GM19023 (cell line): ENCODE data around the gene BCL11B.

Experiments used
- ATAC-seq: cut with Tn5 transposase; IDR thresholded peaks from one replicate; pipeline ENCODE4 v1.9.1; 2021; ENCODE audit warnings: mild to moderate bottlenecking, moderate library complexity; ENCODE audit not compliant: unreplicated experiment

Gene BCL11B

DNA sequence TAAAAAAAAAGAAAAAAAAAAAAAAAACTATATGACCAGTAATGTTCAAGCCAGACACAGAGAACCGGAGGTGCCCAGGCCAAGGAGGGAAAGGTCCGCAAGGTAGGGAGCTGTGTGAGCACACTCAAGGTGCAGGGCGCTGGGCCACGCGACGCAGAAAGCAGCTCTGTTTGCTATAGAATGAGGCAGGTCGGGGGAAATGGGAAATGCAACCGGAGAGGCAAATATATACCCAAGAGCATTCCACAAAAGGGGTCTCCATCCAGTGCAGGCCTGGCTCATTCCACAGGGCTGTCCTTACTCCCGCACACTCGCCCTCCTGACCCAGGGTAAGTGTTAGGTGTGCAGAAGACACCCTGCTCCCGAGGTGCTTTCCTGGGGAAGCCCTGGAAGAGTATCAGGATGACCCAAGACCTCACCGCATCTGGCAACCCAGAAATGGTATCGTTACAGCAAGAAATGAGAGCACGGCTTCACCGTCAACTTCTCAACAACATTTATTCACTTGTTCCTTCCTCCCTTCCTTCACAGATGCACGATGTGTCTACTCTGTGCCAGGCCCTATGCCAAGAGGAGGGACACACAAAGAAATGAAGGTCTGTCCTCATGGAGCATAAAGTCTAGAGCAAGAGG, 86.4 kb downstream of the BCL11B start:
- ATAC-seq, result no peak

DNA sequence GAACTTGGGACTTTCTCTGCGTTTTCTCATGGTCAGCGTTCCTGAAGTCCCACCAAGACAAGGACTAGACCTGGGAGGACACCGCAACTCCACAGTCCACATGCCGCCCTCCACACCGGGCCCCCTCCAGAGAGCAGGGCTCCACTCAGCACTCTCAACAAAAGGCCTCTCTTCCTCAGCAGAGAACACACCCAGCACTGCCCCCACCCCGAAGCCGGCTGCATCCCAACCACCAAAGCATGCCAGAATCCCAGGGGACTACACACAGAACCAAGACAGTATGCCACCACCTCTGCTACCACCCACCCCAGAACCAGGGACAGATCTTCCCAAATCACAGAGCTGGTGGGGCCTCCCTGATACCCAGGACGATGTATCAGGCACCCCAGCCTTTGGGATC, 88.3 kb downstream of the BCL11B start:
- ATAC-seq, result no peak

GRCh38 chr14:99183311-99183710, 88.7 kb downstream of the BCL11B start:
- no peak for ATAC-seq

DNA sequence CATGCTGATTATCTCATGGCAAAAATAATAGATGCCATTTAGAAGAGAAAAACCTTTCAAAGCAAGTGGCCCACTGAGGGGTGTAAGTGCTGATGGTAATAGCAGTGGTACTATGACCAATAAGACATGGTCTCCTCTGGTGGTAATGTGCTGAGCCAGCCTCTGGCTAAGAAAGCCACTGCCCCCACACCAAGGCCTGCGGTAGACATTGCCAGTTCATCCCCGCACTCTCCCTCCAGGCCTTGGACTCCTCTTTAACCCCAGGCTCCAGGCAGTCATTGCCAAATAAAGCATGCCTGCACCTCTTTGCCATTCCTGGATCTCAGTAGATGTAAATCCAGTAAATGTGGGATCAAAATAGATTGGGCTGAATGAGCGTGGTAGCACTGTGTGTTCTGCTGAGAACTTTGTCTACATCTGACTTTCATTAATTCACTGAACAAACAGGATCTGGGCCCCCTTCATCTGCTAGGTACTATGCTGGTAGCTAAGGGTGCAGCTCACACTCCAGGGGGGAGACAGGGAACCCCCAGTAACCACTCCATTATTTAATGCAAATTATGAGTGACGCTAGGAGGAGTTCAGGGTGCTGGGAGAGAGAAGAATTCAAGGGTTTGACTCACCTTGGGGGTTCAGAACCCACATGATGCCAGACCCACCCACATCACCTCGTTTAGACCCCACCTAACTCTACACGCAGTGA, 89.3 kb downstream of the BCL11B start:
- ATAC-seq, result no peak

DNA sequence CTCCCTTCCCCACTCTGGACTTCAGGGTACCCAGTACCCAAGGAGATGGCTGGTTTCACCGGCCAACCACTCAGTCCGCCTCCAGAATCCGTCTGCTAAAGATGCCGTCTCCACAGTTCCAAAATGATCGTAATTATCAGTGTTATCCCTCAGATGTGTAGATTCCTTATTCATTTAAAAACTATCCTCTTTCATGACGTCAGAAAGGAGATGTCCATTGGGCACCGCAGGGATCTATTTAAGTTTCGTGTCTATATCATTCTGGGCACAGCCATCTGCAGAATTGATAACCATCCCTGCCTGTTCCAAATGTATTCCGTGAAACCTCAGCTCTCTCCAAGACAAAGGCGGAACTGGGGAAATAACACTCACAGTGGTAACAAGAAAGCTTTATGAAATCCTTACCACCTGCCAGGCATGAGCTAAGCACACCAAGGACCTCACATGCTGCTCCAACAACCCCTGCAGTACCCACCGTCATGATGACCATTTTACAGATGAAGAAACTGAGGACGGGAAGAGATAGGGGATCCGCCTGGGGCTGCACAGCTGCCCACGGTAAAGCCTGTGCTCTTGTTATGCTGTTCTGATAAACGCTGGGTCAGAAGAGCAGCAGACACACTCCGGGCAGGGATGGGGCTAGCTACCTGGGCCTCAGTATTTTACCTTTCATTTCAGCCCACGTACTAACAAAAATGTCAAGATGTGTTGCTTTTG, 90.0 kb downstream of the BCL11B start:
- no peak for ATAC-seq

- ATAC-seq, result no peak
Measured at GRCh38 chr14:99181241-99181640, 90.8 kb downstream of the BCL11B start.

- no peak for ATAC-seq
Measured at GRCh38 chr14:99179946-99180345, 92.1 kb downstream of the BCL11B start.

DNA sequence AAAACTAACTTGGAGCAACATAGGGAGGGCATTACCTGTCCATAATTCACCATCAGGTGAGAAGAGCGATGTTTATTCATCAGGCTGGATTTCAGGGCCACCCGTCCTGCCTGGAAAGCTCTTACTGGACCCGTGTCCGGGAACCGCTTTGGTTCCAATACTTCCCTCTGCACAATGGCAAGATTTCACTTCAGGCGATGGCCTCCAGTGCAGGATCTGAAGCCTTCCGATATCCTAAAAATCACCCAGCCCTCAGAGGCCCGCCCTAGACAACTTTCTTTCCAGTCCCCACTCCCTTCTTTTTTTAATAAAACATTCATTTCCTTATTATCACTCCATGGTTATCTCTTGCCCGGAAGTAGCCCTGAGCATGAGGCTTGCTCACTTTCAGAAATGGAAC, 92.5 kb downstream of the BCL11B start:
- ATAC-seq, result no peak

- ATAC-seq, result no peak
Measured at GRCh38 chr14:99177886-99178835, 93.8 kb downstream of the BCL11B start.

GRCh38 chr14:99177046-99177655, 94.8 kb downstream of the BCL11B start:
- no peak for ATAC-seq

- ATAC-seq, result no peak
Measured at GRCh38 chr14:99176156-99176945, 95.6 kb downstream of the BCL11B start.

GRCh38 chr14:99175331-99176155, 96.5 kb downstream of the BCL11B start:
- no peak for ATAC-seq

DNA sequence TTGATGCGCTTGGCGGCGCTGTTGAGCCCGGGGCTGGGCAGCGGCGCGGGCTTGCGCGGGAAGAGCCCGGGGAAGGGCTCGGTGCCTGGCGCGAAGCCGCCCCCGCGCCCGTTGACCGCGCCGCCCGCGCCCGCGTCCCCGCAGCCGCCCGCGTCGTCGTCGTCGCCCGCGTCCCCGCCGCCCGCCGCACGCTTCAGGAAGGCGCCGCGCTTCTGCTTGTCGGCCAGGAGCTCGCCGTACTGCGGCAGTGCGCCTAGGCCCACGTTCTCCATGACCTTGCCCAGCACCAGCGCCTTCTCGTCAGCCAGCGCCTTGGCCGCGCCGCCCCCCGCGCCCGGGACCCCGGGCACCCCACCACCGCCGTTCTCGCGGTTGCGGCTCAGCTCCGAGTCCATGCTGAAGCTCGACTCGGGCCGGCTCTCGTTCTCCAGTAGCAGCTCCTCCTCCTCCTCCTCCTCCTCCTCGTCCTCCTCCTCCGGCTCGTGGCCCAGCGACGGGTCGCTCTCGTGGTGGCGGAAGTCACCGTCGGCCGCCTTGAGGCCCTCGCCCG, 97.2 kb downstream of the BCL11B start:
- no peak for ATAC-seq

- no peak for ATAC-seq
Measured at GRCh38 chr14:99174081-99174769, 97.8 kb downstream of the BCL11B start.

GRCh38 chr14:99173506-99173905, 98.5 kb downstream of the BCL11B start:
- ATAC-seq, result no peak

- no peak for ATAC-seq
Measured at GRCh38 chr14:99173086-99173485, 98.9 kb downstream of the BCL11B start.

- ATAC-seq, result no peak
Measured at GRCh38 chr14:99171396-99171795, 100.6 kb downstream of the BCL11B start.

DNA sequence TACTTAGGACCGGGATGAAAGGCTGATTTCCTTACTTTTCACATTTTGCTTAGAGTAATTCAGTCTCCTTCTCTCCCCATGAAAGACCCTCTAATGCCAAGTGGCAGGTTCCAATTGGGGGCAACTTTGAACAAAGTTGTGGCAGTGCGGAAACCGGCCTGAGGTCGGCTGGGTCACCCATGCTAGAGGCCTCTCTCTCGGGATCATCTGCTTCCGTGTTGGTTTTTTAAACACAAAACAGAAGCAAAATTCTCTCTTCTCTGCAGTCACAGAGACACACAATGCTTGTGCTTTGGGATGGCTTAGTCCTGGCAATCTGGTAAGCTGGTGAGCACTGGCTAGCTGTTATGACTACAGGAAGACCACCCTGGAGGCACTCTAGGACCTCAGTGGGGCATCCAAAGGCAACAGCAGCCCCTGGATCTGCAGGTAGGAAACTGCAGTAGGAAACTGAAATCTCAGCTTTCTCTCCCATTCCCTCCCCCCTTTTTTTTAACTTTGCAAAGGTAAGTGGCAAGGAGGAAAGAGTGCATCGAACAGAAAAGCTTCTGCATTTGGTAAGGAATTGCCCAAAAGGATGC, 102.1 kb downstream of the BCL11B start:
- ATAC-seq, result no peak
